ENCODE data around the gene C11orf98. TPM values are rescaled to one million over a fixed set of nuclear protein-coding genes. Genes with fewer than 3 reads are reported as not detected.
A peak's percentile ranks its signal among the peaks of the same experiment; 100 is the strongest.

The C11orf98 gene
- total and polyA plus RNA-seq, 2 of the 13 experiments (the other 11 are each of a cell fraction or from before 2014, with no cell fraction given), result 30.4 to 91.8 TPM

DNA sequence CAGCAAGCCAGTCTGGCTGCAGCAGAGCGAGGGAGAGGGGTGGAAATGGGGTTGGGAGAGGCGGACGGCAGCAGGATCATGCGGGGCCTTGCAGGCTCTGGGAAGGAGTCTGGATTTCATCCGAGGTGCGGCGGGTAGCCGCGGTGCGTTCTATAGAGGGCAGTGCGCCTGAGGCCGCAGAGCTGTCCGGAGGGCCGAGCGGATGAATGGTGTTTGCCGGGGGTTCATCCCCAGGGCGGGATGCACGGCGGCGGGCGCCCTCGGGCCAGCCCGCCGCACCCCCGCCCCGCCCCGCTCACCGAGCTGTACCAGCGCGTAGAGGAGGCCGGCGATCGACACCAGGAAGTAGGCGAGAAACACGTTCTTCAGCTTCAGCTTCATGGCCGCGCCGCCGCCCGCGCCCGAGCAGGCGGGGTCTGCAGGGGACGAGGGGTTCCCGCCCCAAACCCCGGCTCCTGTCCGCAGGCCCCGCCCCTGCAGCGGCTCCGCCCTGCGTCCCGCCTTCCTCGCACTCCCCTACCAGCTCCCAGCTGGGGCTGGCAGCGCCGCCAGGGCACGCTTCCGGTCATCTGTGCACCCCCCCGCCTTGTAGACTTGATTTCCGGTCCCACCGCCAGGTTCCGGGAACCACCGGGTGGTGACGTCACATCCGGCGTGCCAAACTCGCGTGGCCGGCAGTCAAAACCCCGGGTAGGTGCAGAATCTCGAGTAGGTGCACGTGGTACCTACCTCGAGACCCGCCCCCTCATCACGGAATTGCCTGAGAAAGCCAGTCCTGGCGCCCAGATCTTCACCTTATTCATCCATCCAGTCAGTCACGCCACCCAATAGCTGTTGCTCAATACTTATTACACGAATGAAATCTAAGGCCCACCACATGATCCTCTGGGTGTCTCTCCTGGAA, 43.2 kb downstream of the C11orf98 start, which contains the start of gene B3GAT3 (continued):
- TF ChIP-seq, protein P1, sequence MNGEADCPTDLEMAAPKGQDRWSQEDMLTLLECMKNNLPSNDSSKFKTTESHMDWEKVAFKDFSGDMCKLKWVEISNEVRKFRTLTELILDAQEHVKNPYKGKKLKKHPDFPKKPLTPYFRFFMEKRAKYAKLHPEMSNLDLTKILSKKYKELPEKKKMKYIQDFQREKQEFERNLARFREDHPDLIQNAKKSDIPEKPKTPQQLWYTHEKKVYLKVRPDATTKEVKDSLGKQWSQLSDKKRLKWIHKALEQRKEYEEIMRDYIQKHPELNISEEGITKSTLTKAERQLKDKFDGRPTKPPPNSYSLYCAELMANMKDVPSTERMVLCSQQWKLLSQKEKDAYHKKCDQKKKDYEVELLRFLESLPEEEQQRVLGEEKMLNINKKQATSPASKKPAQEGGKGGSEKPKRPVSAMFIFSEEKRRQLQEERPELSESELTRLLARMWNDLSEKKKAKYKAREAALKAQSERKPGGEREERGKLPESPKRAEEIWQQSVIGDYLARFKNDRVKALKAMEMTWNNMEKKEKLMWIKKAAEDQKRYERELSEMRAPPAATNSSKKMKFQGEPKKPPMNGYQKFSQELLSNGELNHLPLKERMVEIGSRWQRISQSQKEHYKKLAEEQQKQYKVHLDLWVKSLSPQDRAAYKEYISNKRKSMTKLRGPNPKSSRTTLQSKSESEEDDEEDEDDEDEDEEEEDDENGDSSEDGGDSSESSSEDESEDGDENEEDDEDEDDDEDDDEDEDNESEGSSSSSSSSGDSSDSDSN (CRISPR knock-in tag; IDR thresholded peaks at IDR 0.05), result peak; percentile 83
- TF ChIP-seq, protein P2, sequence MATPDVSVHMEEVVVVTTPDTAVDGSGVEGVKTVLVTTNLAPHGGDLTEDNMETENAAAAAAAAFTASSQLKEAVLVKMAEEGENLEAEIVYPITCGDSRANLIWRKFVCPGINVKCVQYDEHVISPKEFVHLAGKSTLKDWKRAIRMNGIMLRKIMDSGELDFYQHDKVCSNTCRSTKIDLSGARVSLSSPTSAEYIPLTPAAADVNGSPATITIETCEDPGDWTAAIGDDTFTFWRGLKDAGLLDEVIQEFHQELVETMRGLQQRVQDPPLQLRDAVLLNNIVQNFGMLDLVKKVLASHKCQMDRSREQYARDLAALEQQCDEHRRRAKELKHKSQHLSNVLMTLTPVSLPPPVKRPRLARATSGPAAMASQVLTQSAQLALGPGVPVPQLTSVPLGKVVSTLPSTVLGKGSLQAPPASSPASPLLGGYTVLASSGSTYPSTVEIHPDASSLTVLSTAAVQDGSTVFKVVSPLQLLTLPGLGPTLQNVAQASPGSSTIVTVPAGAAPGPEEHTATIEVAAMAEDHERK (CRISPR knock-in tag; IDR thresholded peaks at IDR 0.05; ENCODE audit: low read depth), result no peak
- TF ChIP-seq, protein P3, sequence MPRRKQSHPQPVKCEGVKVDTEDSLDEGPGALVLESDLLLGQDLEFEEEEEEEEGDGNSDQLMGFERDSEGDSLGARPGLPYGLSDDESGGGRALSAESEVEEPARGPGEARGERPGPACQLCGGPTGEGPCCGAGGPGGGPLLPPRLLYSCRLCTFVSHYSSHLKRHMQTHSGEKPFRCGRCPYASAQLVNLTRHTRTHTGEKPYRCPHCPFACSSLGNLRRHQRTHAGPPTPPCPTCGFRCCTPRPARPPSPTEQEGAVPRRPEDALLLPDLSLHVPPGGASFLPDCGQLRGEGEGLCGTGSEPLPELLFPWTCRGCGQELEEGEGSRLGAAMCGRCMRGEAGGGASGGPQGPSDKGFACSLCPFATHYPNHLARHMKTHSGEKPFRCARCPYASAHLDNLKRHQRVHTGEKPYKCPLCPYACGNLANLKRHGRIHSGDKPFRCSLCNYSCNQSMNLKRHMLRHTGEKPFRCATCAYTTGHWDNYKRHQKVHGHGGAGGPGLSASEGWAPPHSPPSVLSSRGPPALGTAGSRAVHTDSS (CRISPR knock-in tag; conservative IDR thresholded peaks at IDR 0.05), result no peak
- peak; percentile 88; the same call in 1 of the 2 replicates for TF ChIP-seq REL (CRISPR knock-in tag; conservative IDR thresholded peaks at IDR 0.05)
- TF ChIP-seq, protein P4, sequence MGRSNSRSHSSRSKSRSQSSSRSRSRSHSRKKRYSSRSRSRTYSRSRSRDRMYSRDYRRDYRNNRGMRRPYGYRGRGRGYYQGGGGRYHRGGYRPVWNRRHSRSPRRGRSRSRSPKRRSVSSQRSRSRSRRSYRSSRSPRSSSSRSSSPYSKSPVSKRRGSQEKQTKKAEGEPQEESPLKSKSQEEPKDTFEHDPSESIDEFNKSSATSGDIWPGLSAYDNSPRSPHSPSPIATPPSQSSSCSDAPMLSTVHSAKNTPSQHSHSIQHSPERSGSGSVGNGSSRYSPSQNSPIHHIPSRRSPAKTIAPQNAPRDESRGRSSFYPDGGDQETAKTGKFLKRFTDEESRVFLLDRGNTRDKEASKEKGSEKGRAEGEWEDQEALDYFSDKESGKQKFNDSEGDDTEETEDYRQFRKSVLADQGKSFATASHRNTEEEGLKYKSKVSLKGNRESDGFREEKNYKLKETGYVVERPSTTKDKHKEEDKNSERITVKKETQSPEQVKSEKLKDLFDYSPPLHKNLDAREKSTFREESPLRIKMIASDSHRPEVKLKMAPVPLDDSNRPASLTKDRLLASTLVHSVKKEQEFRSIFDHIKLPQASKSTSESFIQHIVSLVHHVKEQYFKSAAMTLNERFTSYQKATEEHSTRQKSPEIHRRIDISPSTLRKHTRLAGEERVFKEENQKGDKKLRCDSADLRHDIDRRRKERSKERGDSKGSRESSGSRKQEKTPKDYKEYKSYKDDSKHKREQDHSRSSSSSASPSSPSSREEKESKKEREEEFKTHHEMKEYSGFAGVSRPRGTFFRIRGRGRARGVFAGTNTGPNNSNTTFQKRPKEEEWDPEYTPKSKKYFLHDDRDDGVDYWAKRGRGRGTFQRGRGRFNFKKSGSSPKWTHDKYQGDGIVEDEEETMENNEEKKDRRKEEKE (IDR thresholded peaks at IDR 0.05), result no peak
- no peak for TF ChIP-seq GTF2F1 (IDR thresholded peaks at IDR 0.05; ENCODE audit: low read length)
- TF ChIP-seq ZBTB38 (CRISPR knock-in tag; IDR thresholded peaks at IDR 0.05), result peak; percentile 45
- TF ChIP-seq, protein P5, sequence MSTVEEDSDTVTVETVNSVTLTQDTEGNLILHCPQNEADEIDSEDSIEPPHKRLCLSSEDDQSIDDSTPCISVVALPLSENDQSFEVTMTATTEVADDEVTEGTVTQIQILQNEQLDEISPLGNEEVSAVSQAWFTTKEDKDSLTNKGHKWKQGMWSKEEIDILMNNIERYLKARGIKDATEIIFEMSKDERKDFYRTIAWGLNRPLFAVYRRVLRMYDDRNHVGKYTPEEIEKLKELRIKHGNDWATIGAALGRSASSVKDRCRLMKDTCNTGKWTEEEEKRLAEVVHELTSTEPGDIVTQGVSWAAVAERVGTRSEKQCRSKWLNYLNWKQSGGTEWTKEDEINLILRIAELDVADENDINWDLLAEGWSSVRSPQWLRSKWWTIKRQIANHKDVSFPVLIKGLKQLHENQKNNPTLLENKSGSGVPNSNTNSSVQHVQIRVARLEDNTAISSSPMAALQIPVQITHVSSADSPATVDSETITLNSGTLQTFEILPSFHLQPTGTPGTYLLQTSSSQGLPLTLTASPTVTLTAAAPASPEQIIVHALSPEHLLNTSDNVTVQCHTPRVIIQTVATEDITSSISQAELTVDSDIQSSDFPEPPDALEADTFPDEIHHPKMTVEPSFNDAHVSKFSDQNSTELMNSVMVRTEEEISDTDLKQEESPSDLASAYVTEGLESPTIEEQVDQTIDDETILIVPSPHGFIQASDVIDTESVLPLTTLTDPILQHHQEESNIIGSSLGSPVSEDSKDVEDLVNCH (CRISPR knock-in tag; IDR thresholded peaks at IDR 0.05), result no peak
- TF ChIP-seq HCFC1 (IDR thresholded peaks at IDR 0.05; ENCODE audit: low read depth, low read length), result peak; percentile 61; the same call in 1 of the 2 replicates
- TF ChIP-seq KDM4B (CRISPR knock-in tag; IDR thresholded peaks at IDR 0.05), result peak; percentile 45; the same call in 1 of the 2 replicates
- TF ChIP-seq, protein P6, sequence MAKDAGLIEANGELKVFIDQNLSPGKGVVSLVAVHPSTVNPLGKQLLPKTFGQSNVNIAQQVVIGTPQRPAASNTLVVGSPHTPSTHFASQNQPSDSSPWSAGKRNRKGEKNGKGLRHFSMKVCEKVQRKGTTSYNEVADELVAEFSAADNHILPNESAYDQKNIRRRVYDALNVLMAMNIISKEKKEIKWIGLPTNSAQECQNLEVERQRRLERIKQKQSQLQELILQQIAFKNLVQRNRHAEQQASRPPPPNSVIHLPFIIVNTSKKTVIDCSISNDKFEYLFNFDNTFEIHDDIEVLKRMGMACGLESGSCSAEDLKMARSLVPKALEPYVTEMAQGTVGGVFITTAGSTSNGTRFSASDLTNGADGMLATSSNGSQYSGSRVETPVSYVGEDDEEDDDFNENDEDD (CRISPR knock-in tag; IDR thresholded peaks at IDR 0.05; ENCODE audit: borderline replicate concordance), result peak; percentile 98
- TF ChIP-seq ZSCAN20 (CRISPR knock-in tag; IDR thresholded peaks at IDR 0.05; ENCODE audit: borderline replicate concordance), result peak; percentile 73; the same call in 1 of the 2 replicates
- TF ChIP-seq KDM5A (IDR thresholded peaks at IDR 0.05; ENCODE audit: borderline replicate concordance, low read length), result peak; percentile 27; the same call in 1 of the 2 replicates

Measured in HepG2 (cell line).